Tibial nerve (tissue), 4 donors: ENCODE measurements around the gene MYH16.

ENCODE experiments used
- EP300 ChIP-seq, 2 donors: sonication (generic); formaldehyde crosslinking; IDR thresholded peaks; one replicate each; pipeline ENCODE4 v1.6.1; 2017; ENCODE audit warnings: antibody characterized with exemption in 2 of 2, mild to moderate bottlenecking in 1 of 2
- TF ChIP-seq, protein P1 (sequence below), 5 experiments: fragments of 200-600 bp in 3 of 5; fragments of 450-650 bp in 2 of 5; sonication (generic) in 3 of 5; IDR thresholded peaks; one replicate each; pipeline ENCODE4 v1.5.1; 2016 to 2019; ENCODE audit warnings: antibody characterized with exemption in 5 of 5, mild to moderate bottlenecking in 3 of 5, moderate library complexity in 2 of 5

DNA sequence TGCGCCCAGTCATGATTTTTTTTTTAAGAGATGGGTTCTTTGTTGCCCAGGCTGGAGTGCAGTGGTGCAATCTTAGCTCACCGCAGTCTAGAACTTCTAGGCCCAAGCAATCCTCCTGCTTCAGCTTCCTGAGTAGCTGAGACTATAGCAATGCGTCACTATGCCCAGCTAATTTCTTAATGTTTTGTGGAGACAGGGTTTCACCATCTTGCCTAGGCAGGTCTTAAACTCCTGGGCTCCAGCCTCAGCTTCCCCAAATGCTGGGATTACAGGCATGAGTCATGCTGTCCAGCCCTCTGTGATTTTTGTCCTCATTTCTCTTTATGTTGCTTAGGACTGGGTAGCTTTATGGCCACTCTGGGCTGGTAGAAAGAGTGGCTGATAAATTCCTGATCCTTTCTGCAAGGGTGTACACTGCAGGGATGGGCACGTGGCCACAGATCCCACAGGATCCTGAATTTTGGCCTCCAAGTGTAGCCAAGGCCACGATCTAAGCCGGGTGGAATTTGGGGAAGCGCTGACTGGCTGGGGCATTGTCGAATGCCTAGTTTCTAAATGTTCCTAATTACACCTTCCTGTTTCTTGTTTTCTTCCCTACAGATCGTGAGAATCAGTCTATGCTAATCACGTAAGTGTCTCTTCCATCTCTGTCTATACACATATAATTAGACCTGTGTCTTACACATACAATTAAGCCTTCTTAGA is 24.1 kb upstream of the MYH16 start:
- TF ChIP-seq, protein P1, sequence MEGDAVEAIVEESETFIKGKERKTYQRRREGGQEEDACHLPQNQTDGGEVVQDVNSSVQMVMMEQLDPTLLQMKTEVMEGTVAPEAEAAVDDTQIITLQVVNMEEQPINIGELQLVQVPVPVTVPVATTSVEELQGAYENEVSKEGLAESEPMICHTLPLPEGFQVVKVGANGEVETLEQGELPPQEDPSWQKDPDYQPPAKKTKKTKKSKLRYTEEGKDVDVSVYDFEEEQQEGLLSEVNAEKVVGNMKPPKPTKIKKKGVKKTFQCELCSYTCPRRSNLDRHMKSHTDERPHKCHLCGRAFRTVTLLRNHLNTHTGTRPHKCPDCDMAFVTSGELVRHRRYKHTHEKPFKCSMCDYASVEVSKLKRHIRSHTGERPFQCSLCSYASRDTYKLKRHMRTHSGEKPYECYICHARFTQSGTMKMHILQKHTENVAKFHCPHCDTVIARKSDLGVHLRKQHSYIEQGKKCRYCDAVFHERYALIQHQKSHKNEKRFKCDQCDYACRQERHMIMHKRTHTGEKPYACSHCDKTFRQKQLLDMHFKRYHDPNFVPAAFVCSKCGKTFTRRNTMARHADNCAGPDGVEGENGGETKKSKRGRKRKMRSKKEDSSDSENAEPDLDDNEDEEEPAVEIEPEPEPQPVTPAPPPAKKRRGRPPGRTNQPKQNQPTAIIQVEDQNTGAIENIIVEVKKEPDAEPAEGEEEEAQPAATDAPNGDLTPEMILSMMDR (IDR thresholded peaks at IDR 0.05), result no peak
- no peak for TF ChIP-seq EP300 (IDR thresholded peaks at IDR 0.05)
